Stimulated activated CD4-positive, alpha-beta T cell treated with anti-CD3 and anti-CD28 coated beads, TNF-alpha, amount 100 ng/mL, for 4 hours (primary cell): ENCODE data around the gene LCN12.

ENCODE experiments used
- DNase-seq, 3 experiments: peaks; one replicate each; pipeline ENCODE4 v3.0.0-alpha.2; 2020; ENCODE audit warnings: low read depth in 3 of 3

LCN12 gene

GRCh38 chr9:136957901-136958300 is 5.8 kb downstream of the LCN12 start:
- DNase-seq: no peak

DNA sequence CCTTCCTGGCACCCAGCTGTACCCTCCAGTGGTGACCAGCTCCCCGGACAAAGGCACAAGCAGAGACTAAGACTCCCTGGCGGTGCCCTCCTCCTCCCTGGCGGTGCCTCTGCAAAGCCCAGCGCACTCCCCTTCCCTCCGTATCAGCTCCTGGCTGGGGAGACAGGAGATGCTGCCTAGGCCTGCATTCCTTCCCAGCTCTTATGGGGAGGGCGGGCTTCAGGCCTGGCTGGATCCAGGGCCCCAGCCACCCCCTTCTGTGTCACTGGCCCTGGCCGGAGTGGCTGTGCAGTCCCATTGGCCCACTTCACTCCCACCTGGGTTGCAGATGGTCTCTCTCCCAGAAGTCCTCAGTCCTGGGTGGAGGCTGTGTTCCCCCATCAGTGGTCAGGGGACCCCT is 6.4 kb downstream of the LCN12 start:
- no peak for DNase-seq

DNA sequence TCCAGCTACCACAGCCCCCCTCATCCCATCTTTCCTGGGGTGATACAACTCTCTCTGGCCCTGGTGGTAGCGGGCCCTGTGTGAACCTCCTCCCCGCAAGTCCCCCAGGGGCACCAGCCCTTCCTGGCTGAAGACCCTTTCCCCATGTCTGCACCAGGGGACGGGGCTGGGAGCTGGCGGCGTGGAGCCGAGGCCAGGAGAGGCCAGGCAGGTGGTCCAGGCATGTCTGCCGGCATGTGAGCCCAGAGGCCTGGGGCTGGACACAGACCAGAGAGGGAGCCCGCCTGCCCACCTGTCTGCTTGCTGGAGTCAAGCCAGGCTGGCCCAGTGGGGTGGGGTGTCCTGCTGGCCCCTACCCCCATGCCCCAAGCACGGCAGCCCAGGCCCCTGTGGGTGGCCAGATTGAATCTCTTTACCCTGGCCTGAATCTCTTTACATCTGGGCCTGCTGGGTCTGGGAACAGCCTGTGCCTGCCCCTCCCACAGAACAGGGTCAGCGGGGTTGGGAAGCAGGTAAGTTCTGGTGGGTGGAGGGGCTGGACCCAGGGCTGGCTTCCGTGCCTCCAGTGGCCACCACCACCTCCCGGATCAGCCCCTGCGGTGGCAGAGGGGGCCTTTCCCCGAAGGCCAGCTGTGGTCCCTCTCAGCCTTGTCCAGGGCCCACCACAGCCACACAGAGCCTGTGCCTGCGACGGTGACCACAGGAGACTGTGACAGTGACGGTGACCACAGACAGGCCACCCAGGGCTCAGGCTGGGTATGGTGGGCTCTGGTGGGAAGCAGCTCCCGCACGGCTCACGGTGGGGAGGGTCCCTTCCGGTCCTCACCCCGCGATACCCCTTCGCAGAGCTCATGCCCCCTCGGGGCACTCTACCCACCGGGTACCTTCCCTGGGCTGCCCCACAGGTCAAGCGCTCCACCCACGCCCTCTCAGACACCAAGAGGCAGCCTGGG is 7.1 kb downstream of the LCN12 start:
- DNase-seq: no peak

- DNase-seq: no peak
These were observed 8.3 kb downstream of the LCN12 start for GRCh38 chr9:136960212-136960937.

DNA sequence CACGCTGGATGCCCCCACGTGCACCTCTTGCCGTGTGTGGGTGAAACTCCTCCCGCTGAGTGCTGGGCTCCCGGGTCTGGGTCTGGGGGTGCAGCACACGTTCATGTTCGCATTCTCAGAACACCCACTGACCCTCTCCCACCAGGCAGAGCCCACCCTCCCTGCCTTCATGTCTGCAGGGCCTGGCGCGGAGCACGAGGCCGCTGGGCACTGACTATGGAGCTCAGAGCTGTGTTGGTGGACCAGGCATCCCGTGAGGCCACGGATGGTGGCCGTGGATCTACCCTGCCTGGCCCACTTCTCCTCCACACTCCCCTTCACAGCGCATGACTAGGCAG is 8.8 kb downstream of the LCN12 start:
- DNase-seq: no peak

- DNase-seq: no peak
These were observed 9.4 kb downstream of the LCN12 start for GRCh38 chr9:136961279-136962065.

- no peak for DNase-seq
These were observed 10.1 kb downstream of the LCN12 start for GRCh38 chr9:136962163-136962562.

DNA sequence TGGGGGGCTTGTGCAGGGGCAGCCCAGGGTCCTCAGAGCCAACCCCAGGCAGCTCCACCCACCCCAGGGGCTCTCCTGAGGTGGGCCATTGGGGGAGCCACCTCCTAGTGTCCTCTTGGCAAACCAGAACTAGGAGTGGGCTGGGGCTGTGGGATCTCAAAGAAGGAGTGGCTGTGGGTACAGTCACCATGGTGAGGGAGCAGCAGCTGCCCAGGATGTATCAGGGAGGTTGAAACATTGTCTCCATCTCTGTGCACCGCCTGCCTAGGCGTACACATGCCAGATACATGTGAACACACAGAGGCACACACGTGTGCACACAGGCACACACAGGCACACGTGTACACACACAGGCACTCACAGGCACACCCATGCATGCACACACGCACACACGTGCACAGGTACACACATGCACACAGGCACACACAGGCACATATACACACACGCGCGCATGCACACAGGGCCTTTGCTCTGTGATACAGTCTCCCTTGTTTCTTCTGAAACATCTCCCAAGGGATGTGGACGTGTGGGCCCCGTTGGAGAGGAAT is 10.7 kb downstream of the LCN12 start:
- DNase-seq: no peak

GRCh38 chr9:136963341-136963740 is 11.3 kb downstream of the LCN12 start:
- DNase-seq: no peak

DNA sequence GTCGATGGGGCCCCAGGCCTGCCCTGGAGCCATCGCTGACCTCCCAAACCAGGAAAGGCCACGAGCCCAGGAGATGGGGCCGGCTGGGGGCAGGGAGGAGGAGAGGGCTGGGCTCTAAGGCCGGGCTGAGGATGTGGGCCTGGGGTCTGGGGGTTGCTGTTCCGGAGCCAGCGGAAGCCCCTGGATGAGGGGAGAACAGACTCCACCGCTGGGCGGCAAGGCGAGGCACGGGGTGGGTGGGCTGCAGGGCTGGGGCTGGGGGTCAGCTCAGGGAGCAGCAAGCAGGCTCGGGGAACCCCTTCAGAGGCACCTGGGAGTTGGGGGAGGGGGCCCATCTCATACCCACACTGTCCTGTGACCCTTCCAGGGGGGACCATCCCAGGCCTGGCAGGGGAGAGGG is 11.7 kb downstream of the LCN12 start:
- no peak for DNase-seq

DNA sequence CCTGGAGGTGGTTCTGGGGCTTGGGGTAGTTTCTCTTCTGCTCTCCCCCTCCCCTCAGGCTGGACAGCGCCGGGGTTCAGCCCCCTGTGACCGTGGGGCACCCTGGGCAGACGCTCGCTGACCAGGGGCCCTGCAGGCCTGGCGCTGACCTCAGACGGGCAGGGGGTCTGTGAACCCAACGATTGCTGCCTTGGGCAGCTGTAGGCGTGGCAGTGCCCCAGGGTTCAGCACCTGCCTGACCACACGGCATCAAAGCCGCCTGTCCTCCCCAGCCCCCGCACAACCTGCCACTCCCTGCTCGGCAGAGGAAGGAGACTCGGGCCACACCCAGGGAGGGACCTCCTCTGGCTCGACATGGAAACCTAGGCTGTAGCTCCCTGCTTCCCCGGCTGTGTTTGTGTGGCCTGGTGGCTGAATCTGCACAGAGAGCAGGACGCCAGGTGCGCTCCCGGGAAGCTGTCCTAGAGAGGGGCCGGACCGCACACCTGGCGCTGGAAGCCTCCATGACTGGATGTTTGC is 12.2 kb downstream of the LCN12 start:
- no peak for DNase-seq

DNA sequence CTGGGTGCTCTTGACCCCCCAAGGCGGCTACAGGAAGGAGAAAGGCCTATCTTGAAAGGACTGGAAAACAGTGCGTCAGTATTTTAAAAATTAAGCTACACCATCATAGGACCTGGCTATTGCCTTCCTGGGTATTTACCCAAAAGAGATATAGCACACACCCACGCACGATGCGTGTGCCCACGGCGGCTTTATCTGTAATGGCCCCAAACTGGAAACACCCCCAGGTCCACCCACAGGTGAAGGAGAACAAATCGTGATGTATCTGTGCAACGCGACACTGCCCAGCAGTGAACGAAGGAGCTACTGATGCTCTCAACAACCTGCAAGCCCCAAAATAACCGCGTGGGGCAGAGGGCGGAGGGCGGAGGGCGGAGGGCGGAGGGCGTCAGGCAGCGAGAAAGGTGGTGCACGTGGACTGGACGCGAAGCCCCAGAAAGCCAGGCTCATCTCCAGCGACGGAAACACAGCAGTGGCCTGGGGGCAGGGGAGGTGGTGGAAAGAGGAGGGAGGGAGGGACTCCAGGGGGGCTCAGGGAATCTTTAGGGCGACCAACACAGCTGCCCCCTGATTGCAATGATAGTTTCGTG is 12.9 kb downstream of the LCN12 start:
- no peak for DNase-seq

DNA sequence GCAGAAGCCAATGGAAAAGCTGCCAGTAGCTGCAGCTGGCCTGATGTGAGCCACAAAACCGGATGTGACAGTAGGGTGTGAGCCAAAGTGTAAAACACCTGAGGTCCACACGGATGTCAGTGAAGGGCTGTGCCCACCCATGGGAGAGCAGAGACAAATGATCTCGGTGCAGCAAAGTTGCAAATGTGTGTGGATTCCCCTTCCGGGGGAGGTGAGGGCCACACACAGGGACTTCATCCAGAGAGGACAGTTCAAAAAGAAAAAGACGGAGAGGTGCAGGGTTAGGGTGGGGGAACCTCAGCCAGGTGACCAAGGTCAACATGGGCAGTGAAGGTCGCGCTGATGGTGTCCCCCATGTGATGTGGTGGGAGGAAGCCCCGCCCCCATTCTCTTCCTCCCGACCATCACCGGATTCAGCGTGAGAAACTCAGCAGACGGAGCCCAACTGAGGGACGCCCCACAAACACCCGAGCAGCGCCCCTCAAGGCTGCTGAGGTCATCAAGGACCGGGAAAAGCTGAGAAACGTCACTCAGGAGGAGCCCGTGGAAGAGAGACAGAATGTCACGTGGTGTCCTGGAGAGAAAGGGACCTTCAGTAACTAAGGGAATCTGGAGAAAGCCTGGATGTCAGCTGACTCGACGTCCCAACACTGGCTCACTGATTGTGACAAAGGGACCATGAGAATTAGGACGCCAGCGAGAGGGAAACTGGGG is 13.9 kb downstream of the LCN12 start:
- no peak for DNase-seq

DNA sequence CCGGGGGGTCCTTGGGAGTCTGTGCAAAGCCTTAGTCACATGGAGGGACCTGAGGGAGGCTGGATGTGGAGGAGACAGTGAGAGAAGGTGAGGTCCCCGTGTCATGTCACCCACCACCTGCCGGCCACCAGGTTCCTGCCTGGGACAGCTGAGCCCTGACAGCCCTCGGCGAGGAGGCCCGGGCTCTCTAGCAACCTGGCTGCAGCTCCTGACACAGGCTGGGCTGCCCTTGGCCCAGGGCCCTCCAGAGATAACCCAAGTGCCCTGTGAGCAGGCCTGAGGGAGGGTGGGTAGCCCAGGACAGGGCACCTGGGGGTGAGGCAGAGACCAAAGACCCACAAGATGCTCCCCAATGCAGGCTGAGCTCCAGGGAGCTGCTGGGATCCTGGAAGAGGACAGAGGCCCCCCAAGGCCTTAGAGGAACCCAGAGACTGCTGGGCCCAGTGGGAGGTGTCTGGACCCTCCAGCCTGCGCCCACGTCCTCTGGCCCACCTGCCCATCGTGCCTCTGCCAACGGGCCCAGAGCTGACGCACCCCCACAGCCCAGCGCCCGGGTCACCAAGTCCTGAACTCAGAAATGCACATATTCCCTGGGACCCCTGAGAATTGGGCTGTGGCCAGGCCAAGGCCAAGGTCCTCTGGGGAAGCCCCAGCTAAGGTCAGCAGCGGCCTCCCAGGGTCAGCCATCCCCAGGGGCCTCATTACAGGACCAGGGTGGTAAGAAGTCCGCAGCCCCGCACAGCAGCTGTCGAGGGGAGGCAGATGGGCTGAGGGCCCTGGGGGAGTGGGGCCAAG is 16.5 kb downstream of the LCN12 start:
- no peak for DNase-seq

GRCh38 chr9:136969150-136969549 is 17.1 kb downstream of the LCN12 start:
- no peak for DNase-seq

DNA sequence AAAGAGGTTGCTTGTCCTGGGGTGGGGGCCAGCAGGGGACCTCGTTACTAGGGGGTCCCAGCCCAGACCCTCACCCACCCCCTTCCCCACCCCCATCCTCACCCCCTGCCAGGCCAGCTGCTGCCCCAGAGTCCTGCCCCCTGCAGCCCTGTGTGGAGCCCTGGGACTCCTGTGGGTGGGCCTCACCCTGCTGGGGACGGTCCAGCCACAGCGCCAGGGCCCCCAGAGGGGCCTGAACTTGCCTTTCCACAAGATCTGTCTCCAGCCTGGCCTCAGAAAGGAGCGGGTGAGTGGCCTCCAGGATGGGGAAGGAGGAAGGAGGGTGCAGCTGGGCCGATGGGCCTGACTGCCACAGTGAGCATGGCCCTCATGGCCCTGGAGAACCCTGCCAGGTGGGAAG is 17.7 kb downstream of the LCN12 start:
- no peak for DNase-seq

- no peak for DNase-seq
These were observed 18.3 kb downstream of the LCN12 start for GRCh38 chr9:136970361-136970760.

GRCh38 chr9:136971746-136972145 is 19.7 kb downstream of the LCN12 start:
- DNase-seq: no peak

DNA sequence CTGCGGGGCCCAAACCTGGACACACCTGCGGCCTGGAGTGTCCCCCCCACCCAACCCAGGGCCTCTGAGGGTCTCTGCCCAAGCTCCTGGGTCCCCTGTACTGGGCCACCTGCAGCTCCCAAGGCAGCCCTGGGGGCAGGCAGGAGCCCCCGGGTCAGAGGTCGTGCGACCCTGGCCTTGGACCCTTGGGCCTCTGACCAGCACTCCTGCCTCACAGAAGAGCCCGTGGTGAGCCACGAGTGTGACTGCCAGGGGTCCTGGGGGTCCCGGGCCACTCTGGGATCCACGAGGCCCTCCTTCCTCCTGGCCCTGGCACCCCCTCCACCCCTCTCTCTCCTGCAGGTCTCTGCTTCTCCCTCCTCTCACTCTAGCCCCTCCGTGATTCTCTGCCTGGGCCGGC is 20.3 kb downstream of the LCN12 start:
- no peak for DNase-seq

GRCh38 chr9:136972743-136973142 is 20.7 kb downstream of the LCN12 start:
- no peak for DNase-seq
